ENCODE results near the gene MCF2L.

Gene MCF2L

DNA sequence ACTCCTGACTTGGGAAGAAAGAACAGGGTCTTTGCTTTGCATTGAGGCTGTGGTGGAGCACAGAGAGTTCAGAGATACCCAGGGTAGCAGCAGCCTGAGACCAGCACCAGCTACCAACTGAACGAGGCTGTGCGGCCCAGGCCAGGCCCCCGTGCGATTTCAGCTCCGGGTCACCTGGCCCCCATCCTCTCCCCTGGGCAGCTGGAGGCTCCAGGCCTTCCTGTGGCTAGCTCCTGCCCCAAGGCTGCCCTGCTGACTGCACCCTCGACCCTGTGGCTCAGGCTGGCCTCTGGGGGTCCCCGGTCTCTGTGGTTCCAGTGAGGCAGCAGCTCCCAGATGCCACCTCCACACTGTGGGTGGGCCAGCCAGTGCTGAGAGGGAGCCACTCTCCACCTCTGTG lies 52.8 kb downstream of the MCF2L start:
- Histone ChIP-seq H3K9me2 (replicated peaks; ENCODE audit: insufficient read depth, low read length) (no peaks in the 10 kb centered on the region), H3K4me1 (ENCODE audit: low read length) (peaks cover 9% of the 10 kb centered on the region; the same call in 1 of the 2 replicates), H3K36me3 (replicated peaks; ENCODE audit: insufficient read depth, low read length) (no peaks in the 10 kb centered on the region), H3K27ac (ENCODE audit: low read length) (no peak overlapping the region), H2AFZ (ENCODE audit: low read length) (no peak overlapping the region), H3K9me3 (replicated peaks; ENCODE audit: insufficient read depth, low read length) (no peaks in the 10 kb centered on the region), H3K9ac (ENCODE audit: low read length) (no peak overlapping the region), H3K4me2 (ENCODE audit: low read depth, low read length) (no peak overlapping the region), H4K20me1 (ENCODE audit: insufficient read depth, low read length) (no peaks in the 10 kb centered on the region), H3K79me2 (ENCODE audit: low read length) (no peaks in the 10 kb centered on the region), H3F3A (ENCODE audit: insufficient read depth, low read length) (no peaks in the 10 kb centered on the region), H3K4me3 (ENCODE audit: low read length) (no peak overlapping the region), H3K27me3 (replicated peaks; ENCODE audit: insufficient read depth, low read length) (peaks cover 84% of the 10 kb centered on the region)
- DNase-seq: no peak
- TF ChIP-seq EZH2phosphoT487 (IDR thresholded peaks at IDR 0.05; ENCODE audit: low read length) (no peak), EZH2 (optimal IDR thresholded peaks at IDR 0.05; ENCODE audit: low read depth, low read length) (no peak)
- TF ChIP-seq, protein P1, sequence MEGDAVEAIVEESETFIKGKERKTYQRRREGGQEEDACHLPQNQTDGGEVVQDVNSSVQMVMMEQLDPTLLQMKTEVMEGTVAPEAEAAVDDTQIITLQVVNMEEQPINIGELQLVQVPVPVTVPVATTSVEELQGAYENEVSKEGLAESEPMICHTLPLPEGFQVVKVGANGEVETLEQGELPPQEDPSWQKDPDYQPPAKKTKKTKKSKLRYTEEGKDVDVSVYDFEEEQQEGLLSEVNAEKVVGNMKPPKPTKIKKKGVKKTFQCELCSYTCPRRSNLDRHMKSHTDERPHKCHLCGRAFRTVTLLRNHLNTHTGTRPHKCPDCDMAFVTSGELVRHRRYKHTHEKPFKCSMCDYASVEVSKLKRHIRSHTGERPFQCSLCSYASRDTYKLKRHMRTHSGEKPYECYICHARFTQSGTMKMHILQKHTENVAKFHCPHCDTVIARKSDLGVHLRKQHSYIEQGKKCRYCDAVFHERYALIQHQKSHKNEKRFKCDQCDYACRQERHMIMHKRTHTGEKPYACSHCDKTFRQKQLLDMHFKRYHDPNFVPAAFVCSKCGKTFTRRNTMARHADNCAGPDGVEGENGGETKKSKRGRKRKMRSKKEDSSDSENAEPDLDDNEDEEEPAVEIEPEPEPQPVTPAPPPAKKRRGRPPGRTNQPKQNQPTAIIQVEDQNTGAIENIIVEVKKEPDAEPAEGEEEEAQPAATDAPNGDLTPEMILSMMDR (IDR thresholded peaks at IDR 0.05; ENCODE audit: low read length): no peak

DNA sequence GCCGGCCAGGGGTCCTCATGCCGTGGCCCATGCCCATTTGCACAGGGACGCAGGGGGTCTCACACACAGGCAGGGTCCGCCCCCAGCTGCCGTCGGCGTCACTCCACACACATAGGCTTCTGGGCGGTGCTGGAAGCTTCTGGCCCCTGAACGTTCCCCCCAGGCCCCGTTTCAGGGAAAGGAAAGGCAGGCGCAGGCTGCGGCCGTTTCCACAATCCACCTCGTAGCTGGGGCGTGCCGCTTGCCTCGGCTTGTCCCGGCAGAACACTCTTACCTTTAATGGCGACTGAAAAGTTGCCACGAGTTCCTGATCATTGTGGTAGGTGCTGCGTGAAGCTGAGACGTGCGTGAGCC lies 53.4 kb downstream of the MCF2L start:
- no peak overlapping the region for H2AFZ ChIP-seq (ENCODE audit: low read length)
- H3K4me1 ChIP-seq (ENCODE audit: low read length): peaks cover 9% of the 10 kb centered on the region; the same call in 1 of the 2 replicates
- no peaks in the 10 kb centered on the region for H3F3A ChIP-seq (ENCODE audit: insufficient read depth, low read length)
- no peak overlapping the region for H3K4me2 ChIP-seq (ENCODE audit: low read depth, low read length)
- H3K4me3 ChIP-seq (ENCODE audit: low read length): no peak overlapping the region
- H3K9me3 ChIP-seq (replicated peaks; ENCODE audit: insufficient read depth, low read length): no peaks in the 10 kb centered on the region
- H3K9ac ChIP-seq (ENCODE audit: low read length): no peak overlapping the region
- DNase-seq: no peak
- H3K27ac ChIP-seq (ENCODE audit: low read length): no peak overlapping the region
- H3K79me2 ChIP-seq (ENCODE audit: low read length): no peaks in the 10 kb centered on the region
- no peaks in the 10 kb centered on the region for H4K20me1 ChIP-seq (ENCODE audit: insufficient read depth, low read length)
- no peaks in the 10 kb centered on the region for H3K9me2 ChIP-seq (replicated peaks; ENCODE audit: insufficient read depth, low read length)
- H3K27me3 ChIP-seq (replicated peaks; ENCODE audit: insufficient read depth, low read length): peaks cover 84% of the 10 kb centered on the region
- no peak for TF ChIP-seq EZH2 (optimal IDR thresholded peaks at IDR 0.05; ENCODE audit: low read depth, low read length)
- TF ChIP-seq, protein P1 (IDR thresholded peaks at IDR 0.05; ENCODE audit: low read length): no peak
- no peaks in the 10 kb centered on the region for H3K36me3 ChIP-seq (replicated peaks; ENCODE audit: insufficient read depth, low read length)

DNA sequence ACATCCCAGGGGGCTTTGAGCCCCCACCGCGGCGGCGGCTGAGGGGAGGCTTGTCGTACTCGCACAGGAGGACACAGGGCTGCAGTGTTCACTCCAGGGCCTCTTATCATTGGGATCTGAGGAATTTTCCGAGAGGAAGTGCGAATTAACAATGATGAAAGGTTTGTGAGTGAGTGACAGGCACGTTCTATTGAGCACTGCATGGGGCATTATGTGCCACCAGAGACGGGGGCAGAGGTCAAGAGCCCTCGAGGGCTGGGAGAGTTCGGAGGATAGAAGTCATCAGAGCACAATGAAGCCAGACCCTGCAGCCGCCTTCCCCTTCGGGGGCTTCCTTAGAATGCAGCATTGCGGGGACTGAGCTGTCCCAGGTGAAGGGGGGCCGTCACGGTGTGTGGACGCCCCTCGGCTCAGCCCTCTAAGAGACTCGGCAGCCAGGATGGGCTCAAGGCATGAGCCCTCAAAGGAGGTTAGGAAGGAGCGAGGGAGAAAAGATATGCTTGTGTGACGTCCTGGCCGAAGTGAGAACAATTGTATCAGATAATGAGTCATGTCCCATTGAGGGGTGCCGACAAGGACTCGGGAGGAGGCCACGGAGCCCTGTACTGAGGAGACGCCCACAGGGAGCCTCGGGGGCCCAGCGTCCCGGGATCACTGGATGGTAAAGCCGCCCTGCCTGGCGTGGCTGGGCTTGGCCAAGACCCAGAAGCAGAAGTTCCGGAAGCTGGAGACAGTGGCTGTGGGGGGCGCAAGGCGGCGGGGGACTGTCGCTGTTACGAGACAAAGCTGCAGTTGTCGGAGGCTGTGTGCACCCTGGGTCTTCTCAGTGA lies 53.9 kb downstream of the MCF2L start:
- Histone ChIP-seq H2AFZ (ENCODE audit: low read length) (no peak overlapping the region), H3K27ac (ENCODE audit: low read length) (no peak overlapping the region), H3K4me3 (ENCODE audit: low read length) (no peak overlapping the region), H3F3A (ENCODE audit: insufficient read depth, low read length) (no peaks in the 10 kb centered on the region), H3K9me3 (replicated peaks; ENCODE audit: insufficient read depth, low read length) (no peaks in the 10 kb centered on the region), H3K4me1 (ENCODE audit: low read length) (peaks cover 5% of the 10 kb centered on the region; the same call in 1 of the 2 replicates), H3K36me3 (replicated peaks; ENCODE audit: insufficient read depth, low read length) (no peaks in the 10 kb centered on the region), H4K20me1 (ENCODE audit: insufficient read depth, low read length) (no peaks in the 10 kb centered on the region), H3K9me2 (replicated peaks; ENCODE audit: insufficient read depth, low read length) (no peaks in the 10 kb centered on the region), H3K9ac (ENCODE audit: low read length) (no peak overlapping the region), H3K4me2 (ENCODE audit: low read depth, low read length) (no peak overlapping the region), H3K27me3 (replicated peaks; ENCODE audit: insufficient read depth, low read length) (peaks cover 84% of the 10 kb centered on the region), H3K79me2 (ENCODE audit: low read length) (no peaks in the 10 kb centered on the region)
- DNase-seq: no peak
- TF ChIP-seq, protein P1 (IDR thresholded peaks at IDR 0.05; ENCODE audit: low read length): no peak
- no peak for TF ChIP-seq EZH2phosphoT487 (IDR thresholded peaks at IDR 0.05; ENCODE audit: low read length)
- TF ChIP-seq EZH2 (optimal IDR thresholded peaks at IDR 0.05; ENCODE audit: low read depth, low read length): peak; percentile 10
